ENCODE results near the gene NUDCD2.
"Not testable (repeated sequence)": the region's sequence is repeated elsewhere in the genome, so short reads cannot be mapped to it uniquely, and the experiment has no call there.

The NUDCD2 gene

DNA sequence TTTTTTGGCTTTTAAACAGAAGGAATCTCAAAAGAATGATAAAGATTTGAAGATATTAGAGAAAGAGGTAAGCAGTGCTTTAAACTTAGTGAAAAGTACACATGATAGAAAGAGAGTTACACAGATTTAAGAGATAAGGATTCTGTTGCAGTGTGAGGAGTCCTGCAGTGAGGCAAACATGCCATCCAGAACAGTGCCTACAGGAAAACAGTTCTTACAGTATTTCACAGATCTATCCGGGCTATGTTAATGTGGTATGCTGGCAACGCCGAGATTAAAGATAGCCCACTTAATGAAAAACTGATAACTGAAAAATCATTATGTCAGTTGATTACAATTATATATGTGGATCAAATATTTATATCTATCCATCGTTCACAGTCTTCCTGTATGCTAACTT, 7.8 kb upstream of the NUDCD2 start:
- no peak for DNase-seq (ENCODE audit: low read depth)

- DNase-seq (ENCODE audit: low read depth): no peak
Observed at GRCh38 chr5:163463063-163463435, 3.1 kb upstream of the NUDCD2 start.

- no peak for DNase-seq (ENCODE audit: low read depth)
Observed at GRCh38 chr5:163460562-163461171, 765 bp upstream of the NUDCD2 start, which contains the start of gene HMMR. HMMR (plus strand) TSS chr5:163460632; CDS start chr5:163460693, 61 bp downstream.

GRCh38 chr5:163459462-163459818, 462 bp downstream of the NUDCD2 start:
- no peak for DNase-seq (ENCODE audit: low read depth)

DNA sequence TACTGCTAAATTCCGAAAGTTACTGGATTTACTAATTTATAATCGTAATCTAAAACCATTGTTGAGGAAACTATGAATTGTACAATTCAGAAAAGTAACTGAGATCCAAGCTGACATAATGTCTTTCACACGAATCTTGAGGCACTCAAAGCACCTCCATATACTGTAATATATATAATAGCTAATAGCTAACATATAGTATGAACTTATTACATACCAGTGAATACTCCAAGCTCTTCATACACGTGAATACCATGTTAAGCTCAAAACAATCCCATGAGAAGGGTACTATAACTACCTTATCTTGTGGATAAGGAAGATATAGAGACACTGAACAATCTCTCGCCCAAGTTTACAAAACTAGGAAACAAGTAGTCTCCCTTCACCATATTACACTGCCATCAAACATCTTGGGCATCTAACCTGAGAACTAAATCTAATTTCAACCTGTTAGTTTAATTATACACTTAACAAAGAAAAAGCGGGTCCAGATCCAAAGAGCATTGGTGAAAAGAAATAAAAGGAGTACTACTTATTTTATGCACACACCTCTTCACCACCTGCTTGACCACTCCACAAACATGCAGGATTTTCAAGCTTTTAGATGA, 1.0 kb downstream of the NUDCD2 start:
- DNase-seq (ENCODE audit: low read depth): no peak

DNA sequence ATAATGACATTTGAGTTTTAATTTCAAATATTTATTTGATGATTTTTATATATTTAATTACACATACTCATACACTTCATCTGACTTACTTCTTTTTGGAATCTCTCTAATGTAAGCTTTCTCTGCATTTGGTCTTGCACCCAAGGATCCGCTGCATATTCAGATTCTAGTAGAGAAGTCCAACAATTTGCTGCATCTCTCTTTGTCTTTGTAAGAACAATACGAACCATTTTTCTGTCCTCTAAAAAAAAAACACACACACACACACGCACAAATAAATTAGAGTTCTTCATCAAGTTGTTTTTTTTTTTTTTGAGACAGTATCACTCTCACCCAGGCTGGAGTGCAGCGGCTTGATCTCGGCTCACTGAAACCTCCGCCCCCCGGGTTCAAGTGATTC, 3.1 kb downstream of the NUDCD2 start:
- DNase-seq (ENCODE audit: low read depth): no peak

- no peak for DNase-seq (ENCODE audit: low read depth)
Observed at GRCh38 chr5:163456029-163456589, 3.8 kb downstream of the NUDCD2 start.

DNA sequence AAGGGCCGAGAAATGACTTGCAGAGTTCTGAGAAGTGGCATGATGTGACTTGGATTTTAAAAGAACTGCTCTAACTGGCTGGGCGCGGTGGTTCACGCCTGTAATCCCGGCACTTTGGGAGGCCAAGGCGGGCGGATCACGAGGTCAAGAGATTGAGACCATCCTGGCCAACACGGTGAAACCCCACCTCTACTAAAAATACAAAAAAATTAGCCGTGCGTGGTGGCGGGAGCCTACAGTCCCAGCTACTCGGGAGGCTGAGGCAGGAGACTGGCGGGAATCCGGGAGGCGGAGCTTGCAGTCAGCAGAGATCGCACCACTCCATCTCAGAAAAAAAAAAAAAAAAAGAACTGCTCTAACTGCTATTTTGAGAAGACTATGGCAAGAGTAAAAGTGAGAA, 4.5 kb downstream of the NUDCD2 start:
- DNase-seq (ENCODE audit: low read depth): not testable (repeated sequence)

- DNase-seq (ENCODE audit: low read depth): no peak
Observed at GRCh38 chr5:163453705-163454104, 6.2 kb downstream of the NUDCD2 start.

GRCh38 chr5:163451489-163451888, 8.4 kb downstream of the NUDCD2 start:
- no peak for DNase-seq (ENCODE audit: low read depth)

DNA sequence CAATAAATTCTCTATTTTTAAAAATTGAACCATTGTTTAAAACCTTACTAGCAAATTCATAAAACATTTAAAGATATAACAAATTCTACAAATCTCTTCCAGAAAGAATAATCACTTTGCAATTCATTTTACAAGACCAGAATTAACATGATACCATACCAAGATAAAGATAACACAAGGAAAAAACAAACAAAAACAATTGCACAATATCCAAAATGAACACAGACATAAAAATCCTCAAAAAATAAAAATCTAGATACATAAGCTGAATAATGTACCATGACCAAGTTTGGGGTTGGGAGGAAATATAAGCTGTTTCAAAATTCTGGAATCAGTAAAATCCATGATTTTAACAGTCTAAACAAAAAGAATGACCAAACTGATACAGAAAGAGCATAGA, 11.4 kb downstream of the NUDCD2 start:
- no peak for DNase-seq (ENCODE audit: low read depth)

DNA sequence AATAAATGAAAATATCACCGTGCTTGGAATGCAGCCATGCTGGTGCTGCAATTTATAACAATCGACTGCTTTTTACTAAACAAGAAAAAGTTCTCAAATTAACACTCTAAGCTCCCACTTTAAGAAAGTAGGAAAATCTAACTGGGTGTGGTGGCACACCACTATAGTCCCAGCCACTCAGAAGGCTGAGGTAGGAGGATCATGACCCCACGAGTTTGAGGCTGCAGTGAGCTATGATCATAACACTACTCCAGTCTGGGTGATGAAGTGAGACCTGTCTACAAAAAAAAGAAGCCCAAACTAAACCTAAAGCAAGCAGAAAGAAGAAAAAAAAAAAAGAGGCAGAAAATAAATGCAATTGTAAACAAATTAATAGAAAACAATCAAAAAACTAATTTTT, 12.0 kb downstream of the NUDCD2 start:
- no peak for DNase-seq (ENCODE audit: low read depth)

GRCh38 chr5:163447191-163447590, 12.7 kb downstream of the NUDCD2 start:
- no peak for DNase-seq (ENCODE audit: low read depth)

GRCh38 chr5:163445345-163445744, 14.6 kb downstream of the NUDCD2 start:
- no peak for DNase-seq (ENCODE audit: low read depth)

DNA sequence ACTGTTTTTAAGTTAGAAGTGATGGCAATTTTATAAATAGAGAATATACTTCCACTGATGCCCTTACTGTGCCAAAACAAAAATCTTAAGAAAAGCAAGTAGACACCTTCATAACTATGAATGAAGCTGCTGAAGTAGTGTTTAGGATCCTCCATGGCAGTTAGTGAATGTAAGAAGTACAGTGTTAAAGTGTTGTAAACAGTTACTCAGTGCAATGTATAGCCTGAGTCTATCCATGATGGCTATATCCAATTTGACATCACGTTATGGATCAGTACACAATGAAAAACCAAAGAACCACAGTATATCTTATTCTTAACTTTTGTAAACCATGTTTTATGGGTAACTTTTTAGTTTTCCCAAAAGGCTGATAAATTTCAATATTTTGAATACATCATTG, 15.4 kb downstream of the NUDCD2 start:
- DNase-seq (ENCODE audit: low read depth): no peak

GRCh38 chr5:163440954-163441353, 18.9 kb downstream of the NUDCD2 start:
- DNase-seq (ENCODE audit: low read depth): no peak

GRCh38 chr5:163439092-163439425, 20.8 kb downstream of the NUDCD2 start:
- DNase-seq (ENCODE audit: low read depth): no peak

DNA sequence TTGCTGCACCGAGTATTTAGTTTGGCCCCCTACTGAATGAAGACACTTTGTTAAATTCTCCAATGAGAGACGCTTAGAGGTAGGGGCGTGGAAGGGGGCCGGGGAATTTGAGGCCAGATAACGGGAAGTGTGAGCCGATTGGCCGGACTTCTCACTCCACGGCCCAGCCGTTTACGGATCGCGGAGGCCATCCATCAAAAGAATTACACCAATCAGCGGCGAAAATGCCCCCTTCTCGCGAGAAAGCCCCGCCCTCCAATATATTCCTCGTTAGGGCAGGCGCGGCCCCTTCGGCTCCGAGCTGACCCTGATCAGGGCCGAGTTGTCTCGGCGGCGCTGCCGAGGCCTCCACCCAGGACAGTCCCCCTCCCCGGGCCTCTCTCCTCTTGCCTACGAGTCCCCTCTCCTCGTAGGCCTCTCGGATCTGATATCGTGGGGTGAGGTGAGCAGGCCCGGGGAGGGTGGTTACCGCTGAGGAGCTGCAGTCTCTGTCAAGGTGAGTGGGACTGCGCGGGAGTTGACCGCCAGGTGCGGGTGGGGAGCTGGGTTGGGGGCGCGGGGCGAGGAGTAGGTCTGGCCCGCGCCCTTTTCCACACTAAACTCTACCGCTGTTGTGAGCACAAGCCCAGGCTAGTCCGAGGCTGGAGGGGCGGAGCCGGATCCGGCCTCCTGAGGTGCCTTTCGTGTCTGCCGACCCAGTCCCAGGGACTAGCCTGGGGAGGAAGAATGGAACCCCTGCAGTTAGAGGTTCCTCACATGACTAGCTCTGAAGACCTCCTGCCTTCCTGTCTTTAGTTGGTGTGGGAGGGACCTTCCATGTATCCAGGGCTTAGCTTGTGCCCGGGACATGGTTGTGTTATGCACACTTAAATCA, 22.4 kb downstream of the NUDCD2 start, which contains the start of gene CCNG1:
Gene CCNG1, plus strand, starts transcription at position 287 of the 874 bp plus-strand sequence. CDS start 1,662 bp downstream, outside the sequence.
- peak; percentile 93 for DNase-seq (ENCODE audit: low read depth)

- DNase-seq (ENCODE audit: low read depth): no peak
Observed at GRCh38 chr5:163437011-163437308, 22.9 kb downstream of the NUDCD2 start.

- DNase-seq (ENCODE audit: low read depth): no peak
Observed at GRCh38 chr5:163436515-163436914, 23.4 kb downstream of the NUDCD2 start.

DNA sequence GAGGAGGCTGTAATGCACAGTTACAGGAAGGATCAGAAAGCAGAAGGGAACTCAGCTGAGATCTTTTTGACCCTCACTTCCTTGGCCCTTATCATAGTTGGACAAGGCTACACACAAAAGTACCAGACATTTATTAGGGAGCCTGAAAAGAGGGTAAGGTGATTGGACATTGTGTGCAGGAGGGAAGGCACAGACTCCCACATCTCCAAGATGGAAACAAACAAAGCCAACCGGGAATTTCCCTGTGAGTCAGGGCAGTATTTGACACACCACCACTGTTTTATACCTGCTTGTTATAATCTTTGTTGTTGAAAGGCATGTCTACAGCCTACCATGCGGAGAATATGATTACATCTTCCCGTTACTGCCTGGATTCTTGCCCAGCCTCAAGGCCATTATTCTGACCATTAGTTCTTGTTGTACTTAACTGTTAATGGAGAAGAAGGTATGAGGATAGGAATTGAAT, 25.5 kb downstream of the NUDCD2 start:
- DNase-seq (ENCODE audit: low read depth): no peak

DNA sequence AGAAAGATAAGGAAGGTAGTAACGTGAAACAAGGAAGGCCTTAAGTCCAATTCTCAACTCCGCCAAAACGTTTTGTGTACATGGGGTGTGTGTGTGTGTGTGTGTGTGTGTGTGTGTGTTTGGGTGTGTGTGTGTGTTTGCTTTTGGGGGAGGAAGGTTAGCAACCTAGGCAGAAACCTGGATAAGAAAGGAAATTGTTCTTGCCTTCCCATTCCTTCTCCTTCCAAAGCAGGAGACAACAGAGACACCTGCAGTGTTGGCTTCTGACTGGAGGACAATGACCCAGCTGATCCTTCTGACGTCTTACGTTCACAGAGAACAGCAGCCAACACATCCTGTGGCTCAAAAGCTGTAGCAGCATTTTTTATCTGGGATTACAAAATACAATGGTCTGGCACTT, 26.6 kb downstream of the NUDCD2 start:
- no peak for DNase-seq (ENCODE audit: low read depth)

GRCh38 chr5:163432544-163432943, 27.4 kb downstream of the NUDCD2 start:
- DNase-seq (ENCODE audit: low read depth): no peak
